ENCODE measurements around the gene ALOXE3.

ALOXE3 gene

DNA sequence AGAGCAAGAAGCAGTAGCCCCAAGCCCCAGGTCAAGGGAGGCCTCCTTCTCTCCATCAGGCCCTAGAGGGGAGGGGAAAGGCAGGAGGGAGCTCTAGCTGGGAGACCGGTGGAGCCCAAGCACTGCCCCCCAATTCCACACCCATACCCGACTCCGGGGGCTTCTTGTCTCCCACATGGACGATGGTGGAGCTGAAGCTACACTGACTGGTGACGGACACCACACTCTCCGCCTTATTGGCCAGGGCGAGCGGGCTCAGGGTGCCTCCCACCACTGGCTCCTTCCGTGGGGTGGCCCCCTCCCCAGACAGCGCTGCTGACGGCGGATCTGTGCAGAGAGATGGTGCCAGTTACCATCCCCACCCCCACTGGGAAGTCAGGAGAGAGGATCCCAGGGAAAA, 27.5 kb upstream of the ALOXE3 start:
- no peak for TF ChIP-seq CTCF (conservative IDR thresholded peaks at IDR 0.05; ENCODE audit: low read depth, low read length)
- no peak overlapping the region for H3K4me3 ChIP-seq (ENCODE audit: low read length)
- no peak for DNase-seq (ENCODE audit: low read depth)

GRCh38 chr17:8144401-8145231, 26.3 kb upstream of the ALOXE3 start:
- DNase-seq (ENCODE audit: low read depth) = no peak
- no peak for TF ChIP-seq CTCF (conservative IDR thresholded peaks at IDR 0.05; ENCODE audit: low read depth, low read length)
- H3K4me3 ChIP-seq (ENCODE audit: low read length) = no peak overlapping the region

DNA sequence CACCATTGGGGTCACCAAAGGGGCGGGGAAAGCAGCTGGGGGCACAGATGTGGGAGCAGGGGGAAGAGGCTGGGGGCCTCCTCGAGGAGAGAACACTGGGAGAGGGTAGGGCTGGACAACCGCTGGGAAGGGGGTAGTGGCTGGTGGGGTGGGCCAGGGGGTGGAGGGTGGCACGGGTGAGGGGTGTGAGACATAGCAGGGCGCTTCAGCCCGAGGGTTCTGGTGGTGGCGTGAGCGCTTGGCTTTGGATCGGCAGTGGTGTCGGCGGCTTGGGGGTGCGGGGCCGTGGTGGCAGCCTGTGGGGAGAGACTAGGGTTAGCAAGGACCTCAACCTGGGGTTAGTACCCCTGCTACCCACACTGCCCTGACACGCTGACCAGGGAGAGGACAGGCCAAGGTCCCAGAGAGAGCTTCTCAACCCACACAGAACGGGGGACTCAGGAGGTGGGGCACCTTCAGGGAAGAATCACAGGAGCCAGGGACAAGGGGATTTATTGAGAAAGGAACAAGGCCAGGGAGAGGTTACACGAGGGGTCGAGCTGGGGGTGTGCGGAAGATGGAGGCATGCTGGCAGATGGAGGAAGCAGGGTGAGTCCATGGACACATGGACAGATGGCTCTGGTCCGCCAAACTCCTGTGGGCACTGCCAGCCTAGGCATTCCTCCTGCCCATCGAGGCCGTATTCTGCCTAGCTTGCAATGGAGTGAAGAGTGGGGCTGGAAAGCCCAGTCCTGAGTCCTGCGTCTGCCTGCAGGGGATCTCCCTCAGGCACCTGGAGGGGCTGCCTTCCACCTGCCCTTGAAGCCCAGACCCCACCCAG, 25.5 kb upstream of the ALOXE3 start:
- H3K4me3 ChIP-seq (ENCODE audit: low read length) = no peak overlapping the region
- DNase-seq (ENCODE audit: low read depth) = no peak
- no peak for TF ChIP-seq CTCF (conservative IDR thresholded peaks at IDR 0.05; ENCODE audit: low read depth, low read length)

DNA sequence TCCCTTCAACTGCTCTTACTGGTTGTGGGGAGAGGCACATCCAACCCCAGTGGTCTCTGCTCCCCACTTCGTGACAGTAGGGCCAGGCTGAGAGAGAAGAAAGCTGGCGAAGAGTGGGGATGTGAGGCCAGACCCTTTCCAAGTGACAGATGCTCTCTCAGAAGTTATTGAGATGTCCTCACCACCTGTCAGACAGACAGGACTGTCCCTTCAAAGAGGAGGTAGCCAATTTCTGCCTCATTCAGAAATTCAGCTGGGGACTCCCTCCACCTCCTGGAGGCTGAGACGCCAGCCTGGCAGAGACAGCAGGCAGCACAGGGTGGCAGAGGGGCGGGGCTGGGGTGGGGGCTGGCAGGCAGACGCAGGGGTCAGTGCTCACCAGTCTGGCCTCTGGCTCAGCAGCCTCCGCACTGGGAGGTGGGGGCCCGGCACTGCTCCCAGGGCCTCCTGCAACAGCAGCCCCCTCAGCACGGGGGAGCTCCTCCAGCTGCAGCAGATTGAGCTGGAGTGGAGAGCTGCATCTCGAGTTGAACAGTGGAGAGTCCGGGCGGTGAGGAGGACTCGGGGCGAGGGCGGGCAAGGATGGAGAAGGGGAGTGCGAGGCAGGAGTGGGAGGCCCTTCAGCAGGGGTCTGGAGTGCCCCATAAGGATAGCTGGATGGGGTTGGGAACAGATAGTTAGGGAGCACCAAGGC, 24.7 kb upstream of the ALOXE3 start:
- no peak for TF ChIP-seq CTCF (conservative IDR thresholded peaks at IDR 0.05; ENCODE audit: low read depth, low read length)
- H3K4me3 ChIP-seq (ENCODE audit: low read length) = no peak overlapping the region
- DNase-seq (ENCODE audit: low read depth) = no peak

DNA sequence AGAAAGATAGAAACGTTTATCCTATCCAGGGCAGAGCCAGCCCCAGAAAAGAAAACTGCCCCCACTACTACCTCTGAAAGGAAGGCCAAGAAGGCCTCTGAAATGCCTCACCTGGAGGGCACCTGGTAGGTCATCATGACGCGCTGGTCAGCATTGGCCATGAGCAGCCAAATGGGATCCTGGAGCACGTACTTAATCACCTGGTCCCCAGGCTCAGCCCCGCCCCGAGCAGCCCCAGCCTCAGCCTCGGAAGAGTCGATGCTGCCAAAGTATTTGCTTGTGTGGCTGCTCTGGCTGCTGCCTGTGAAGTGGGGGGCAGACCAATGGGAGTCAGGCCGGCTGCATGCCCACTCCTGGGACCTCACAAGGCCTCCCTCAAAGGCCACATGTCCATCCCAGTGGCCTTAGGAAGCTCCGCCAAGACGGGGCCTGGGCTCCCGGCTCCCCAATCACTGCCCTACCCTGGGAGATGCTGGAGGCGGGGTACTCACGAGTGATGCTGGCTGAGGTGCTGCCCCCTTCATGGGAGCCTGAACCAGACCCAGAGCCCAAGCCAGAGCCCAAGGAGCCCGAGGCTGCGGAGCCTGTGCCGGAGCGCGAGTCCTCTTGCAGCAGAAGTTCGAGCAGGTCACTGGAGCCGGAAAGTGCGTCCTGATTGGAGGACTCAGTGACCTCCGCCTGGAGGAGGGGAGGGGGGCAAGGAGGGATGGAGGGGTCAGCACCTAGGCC, 24.0 kb upstream of the ALOXE3 start:
- DNase-seq (ENCODE audit: low read depth) = no peak
- no peak for TF ChIP-seq CTCF (conservative IDR thresholded peaks at IDR 0.05; ENCODE audit: low read depth, low read length)
- H3K4me3 ChIP-seq (ENCODE audit: low read length) = no peak overlapping the region

DNA sequence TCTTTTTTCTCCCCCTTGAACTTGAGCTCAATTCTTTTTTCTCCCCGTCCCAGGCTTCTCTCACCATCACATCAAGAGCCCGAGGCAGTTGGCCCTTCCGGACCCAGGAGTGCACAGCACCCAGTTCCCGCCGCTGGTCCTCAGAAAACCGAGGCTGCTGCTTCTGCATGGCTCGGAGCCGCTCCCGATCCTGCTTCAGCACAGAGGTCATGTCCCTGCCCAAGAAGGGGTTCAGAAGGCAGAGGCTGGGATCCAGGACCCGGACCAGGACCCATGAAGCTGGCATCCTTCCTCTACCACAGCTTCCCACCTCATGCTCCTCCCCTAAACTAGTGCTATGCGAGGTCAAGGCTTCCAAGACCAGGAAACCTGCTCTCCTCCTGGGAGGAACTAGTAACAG, 23.4 kb upstream of the ALOXE3 start:
- H3K4me3 ChIP-seq (ENCODE audit: low read length) = no peak overlapping the region
- TF ChIP-seq CTCF (conservative IDR thresholded peaks at IDR 0.05; ENCODE audit: low read depth, low read length) = no peak
- DNase-seq (ENCODE audit: low read depth) = no peak

Data from retinal pigment epithelial cell (primary cell).